ENCODE data around the gene PTBP3.

- TF ChIP-seq CTCF (conservative IDR thresholded peaks at IDR 0.05) (no peak), EZH2 (IDR thresholded peaks at IDR 0.05; ENCODE audit: low read depth) (no peak)
Observed at GRCh38 chr9:112310826-112311225, 22.6 kb downstream of the PTBP3 start.
